Neural cell (in vitro differentiated cells): ENCODE data around the gene ROS1. TPM values are rescaled to one million over a fixed set of nuclear protein-coding genes. Genes with fewer than 3 reads are reported as not detected.

ENCODE experiments used
- H2AFZ ChIP-seq: fragments of 200-600, 300-800 bp; sonication (generic), shearing (Covaris generic); 2 replicates; pipeline ENCODE4 v1.6.0; 2014; ENCODE audit warnings: low read depth, mild to moderate bottlenecking, antibody characterized with exemption, low read length, moderate library complexity
- H3F3A ChIP-seq: fragments of 200-600 bp; shearing (Covaris generic); 2 replicates; pipeline ENCODE4 v1.6.1; 2016; ENCODE audit warnings: mild to moderate bottlenecking, moderate library complexity, mixed read lengths, antibody characterized with exemption, low read length; ENCODE audit not compliant: insufficient read depth, poor library complexity, severe bottlenecking
- H3K27ac ChIP-seq: fragments of 200-600, 300-800 bp; sonication (generic), shearing (Covaris generic); 2 replicates; pipeline ENCODE4 v1.5.1; 2014; ENCODE audit warnings: mild to moderate bottlenecking, low read length, moderate library complexity
- H3K27me3 ChIP-seq: fragments of 300-800, 200-600 bp; sonication (generic), shearing (Covaris generic); 2 replicates; pipeline ENCODE4 v1.6.0; 2014; ENCODE audit warnings: mild to moderate bottlenecking, low read depth, low read length, moderate library complexity; ENCODE audit not compliant: insufficient read depth
- H3K36me3 ChIP-seq: fragments of 300-800, 200-600 bp; sonication (generic), shearing (Covaris generic); 2 replicates; pipeline ENCODE4 v1.5.1; 2014; ENCODE audit warnings: mild to moderate bottlenecking, antibody characterized with exemption, low read length, moderate library complexity; ENCODE audit not compliant: insufficient read depth
- H3K4me2 ChIP-seq: fragments of 300-800, 200-600 bp; sonication (generic), shearing (Covaris generic); 2 replicates; pipeline ENCODE4 v1.6.0; 2014; ENCODE audit warnings: mild to moderate bottlenecking, low read length
- H3K4me3 ChIP-seq: fragments of 300-800, 200-600 bp; sonication (generic), shearing (Covaris generic); 2 replicates; pipeline ENCODE4 v1.5.1; 2014; ENCODE audit warnings: mild to moderate bottlenecking, low read length, moderate library complexity
- H3K79me2 ChIP-seq: fragments of 200-600 bp; shearing (Covaris generic); replicated peaks from 2 replicates; pipeline ENCODE4 v1.6.0; 2014; ENCODE audit warnings: mild to moderate bottlenecking, low read length, moderate library complexity; ENCODE audit not compliant: insufficient read depth
- H3K9ac ChIP-seq: fragments of 300-800, 200-600 bp; sonication (generic), shearing (Covaris generic); 2 replicates; pipeline ENCODE4 v1.6.1; 2016; ENCODE audit warnings: mild to moderate bottlenecking, low read length, mixed read lengths
- H3K9me2 ChIP-seq: fragments of 200-600 bp; shearing (Covaris generic); 2 replicates; pipeline ENCODE4 v1.6.1; 2016; ENCODE audit warnings: mild to moderate bottlenecking, low read length, mixed read lengths; ENCODE audit not compliant: insufficient read depth
- H3K9me3 ChIP-seq: fragments of 200-600, 300-800 bp; sonication (generic), shearing (Covaris generic); 2 replicates; pipeline ENCODE4 v1.6.1; 2016; ENCODE audit warnings: mild to moderate bottlenecking, mixed run types, low read length, moderate library complexity, mixed read lengths
- H4K20me1 ChIP-seq: fragments of 200-600 bp; shearing (Covaris generic); 2 replicates; pipeline ENCODE4 v1.6.1; 2016; ENCODE audit warnings: mild to moderate bottlenecking, mixed run types; ENCODE audit not compliant: insufficient read depth
- EP300 ChIP-seq: fragments of 450-650 bp; conservative IDR thresholded peaks from 2 replicates; pipeline ENCODE4 v1.6.1; 2014; ENCODE audit warnings: antibody characterized with exemption, mild to moderate bottlenecking, moderate library complexity; ENCODE audit not compliant: poor library complexity, severe bottlenecking
- EZH2 ChIP-seq: fragments of 200-600, 300-800 bp; shearing (Covaris generic), sonication (generic); IDR thresholded peaks from 2 replicates; pipeline ENCODE4 v1.6.1; 2014; ENCODE audit warnings: antibody characterized with exemption, low read length, borderline replicate concordance, mild to moderate bottlenecking; ENCODE audit not compliant: insufficient read depth, poor library complexity, severe bottlenecking
- MXI1 ChIP-seq: fragments of 450-650 bp; conservative IDR thresholded peaks from 2 replicates; pipeline ENCODE4 v1.6.1; 2014; ENCODE audit warnings: antibody characterized with exemption, mild to moderate bottlenecking; ENCODE audit not compliant: poor library complexity, severe bottlenecking
- POLR2AphosphoS5 ChIP-seq: IDR thresholded peaks from 2 replicates; pipeline ENCODE4 v1.6.1; 2012
- RAD21 ChIP-seq: fragments of 450-650 bp; conservative IDR thresholded peaks from 2 replicates; pipeline ENCODE4 v1.6.1; 2014; ENCODE audit warnings: antibody characterized with exemption, mild to moderate bottlenecking, moderate library complexity
- SMC3 ChIP-seq: fragments of 450-650 bp; conservative IDR thresholded peaks from 2 replicates; pipeline ENCODE4 v1.6.1; 2014; ENCODE audit warnings: antibody characterized with exemption, mild to moderate bottlenecking, moderate library complexity; ENCODE audit not compliant: poor library complexity
- TAF1 ChIP-seq: IDR thresholded peaks from 2 replicates; pipeline ENCODE4 v1.6.1; 2012; ENCODE audit warnings: low read depth
- polyA plus RNA-seq: library from polyadenylated mRNA; depleted of rRNA; stranded (reverse); fragments of >200 nt; gene quantifications from 2 replicates; pipeline ENCODE4 v1.2.3, GENCODE V29; 2014
- TF ChIP-seq, protein P1 (sequence below): fragments of 450-650 bp; IDR thresholded peaks from 2 replicates; pipeline ENCODE4 v1.5.1; 2014; ENCODE audit warnings: antibody characterized with exemption, mild to moderate bottlenecking, moderate library complexity; ENCODE audit not compliant: poor library complexity, severe bottlenecking
- TF ChIP-seq, protein P2 (sequence below): IDR thresholded peaks from 2 replicates; pipeline ENCODE4 v1.6.1; 2012; ENCODE audit warnings: borderline replicate concordance

The ROS1 gene
- polyA plus RNA-seq, 1 donor from 2014 or later: not detected

DNA sequence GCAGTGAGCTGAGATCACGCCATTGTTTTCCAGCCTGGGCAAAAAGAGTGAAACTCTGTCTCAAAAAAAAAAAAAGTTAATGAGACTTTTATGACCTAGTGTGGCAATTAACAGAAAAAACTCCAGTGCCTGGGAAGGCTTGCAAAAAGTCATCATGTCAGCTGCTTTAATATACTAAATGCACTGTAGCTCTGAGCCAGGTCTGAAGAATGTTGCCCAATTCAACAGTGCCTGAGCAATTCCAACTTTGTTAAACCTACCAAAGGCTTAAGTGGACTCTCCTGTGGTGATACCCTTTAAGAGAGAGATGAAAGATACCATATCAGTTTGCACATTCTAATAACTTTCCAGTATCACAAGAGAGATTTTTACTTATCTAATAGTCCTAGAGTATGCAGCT lies 6.5 kb upstream of the ROS1 start:
- H3K79me2 ChIP-seq: no peaks in the 10 kb centered on the region
- H3K4me2 ChIP-seq: no peak overlapping the region
- H3K9me2 ChIP-seq: no peaks in the 10 kb centered on the region
- no peak overlapping the region for H3K4me3 ChIP-seq
- no peak overlapping the region for H2AFZ ChIP-seq
- no peak overlapping the region for H3K9ac ChIP-seq
- H3K27me3 ChIP-seq: no peaks in the 10 kb centered on the region
- H4K20me1 ChIP-seq: no peaks in the 10 kb centered on the region
- TF ChIP-seq MXI1: no peak
- TF ChIP-seq, protein P1, sequence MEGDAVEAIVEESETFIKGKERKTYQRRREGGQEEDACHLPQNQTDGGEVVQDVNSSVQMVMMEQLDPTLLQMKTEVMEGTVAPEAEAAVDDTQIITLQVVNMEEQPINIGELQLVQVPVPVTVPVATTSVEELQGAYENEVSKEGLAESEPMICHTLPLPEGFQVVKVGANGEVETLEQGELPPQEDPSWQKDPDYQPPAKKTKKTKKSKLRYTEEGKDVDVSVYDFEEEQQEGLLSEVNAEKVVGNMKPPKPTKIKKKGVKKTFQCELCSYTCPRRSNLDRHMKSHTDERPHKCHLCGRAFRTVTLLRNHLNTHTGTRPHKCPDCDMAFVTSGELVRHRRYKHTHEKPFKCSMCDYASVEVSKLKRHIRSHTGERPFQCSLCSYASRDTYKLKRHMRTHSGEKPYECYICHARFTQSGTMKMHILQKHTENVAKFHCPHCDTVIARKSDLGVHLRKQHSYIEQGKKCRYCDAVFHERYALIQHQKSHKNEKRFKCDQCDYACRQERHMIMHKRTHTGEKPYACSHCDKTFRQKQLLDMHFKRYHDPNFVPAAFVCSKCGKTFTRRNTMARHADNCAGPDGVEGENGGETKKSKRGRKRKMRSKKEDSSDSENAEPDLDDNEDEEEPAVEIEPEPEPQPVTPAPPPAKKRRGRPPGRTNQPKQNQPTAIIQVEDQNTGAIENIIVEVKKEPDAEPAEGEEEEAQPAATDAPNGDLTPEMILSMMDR: no peak
- no peak for TF ChIP-seq POLR2AphosphoS5
- TF ChIP-seq EP300: no peak
- no peak for TF ChIP-seq TAF1
- TF ChIP-seq, protein P2, sequence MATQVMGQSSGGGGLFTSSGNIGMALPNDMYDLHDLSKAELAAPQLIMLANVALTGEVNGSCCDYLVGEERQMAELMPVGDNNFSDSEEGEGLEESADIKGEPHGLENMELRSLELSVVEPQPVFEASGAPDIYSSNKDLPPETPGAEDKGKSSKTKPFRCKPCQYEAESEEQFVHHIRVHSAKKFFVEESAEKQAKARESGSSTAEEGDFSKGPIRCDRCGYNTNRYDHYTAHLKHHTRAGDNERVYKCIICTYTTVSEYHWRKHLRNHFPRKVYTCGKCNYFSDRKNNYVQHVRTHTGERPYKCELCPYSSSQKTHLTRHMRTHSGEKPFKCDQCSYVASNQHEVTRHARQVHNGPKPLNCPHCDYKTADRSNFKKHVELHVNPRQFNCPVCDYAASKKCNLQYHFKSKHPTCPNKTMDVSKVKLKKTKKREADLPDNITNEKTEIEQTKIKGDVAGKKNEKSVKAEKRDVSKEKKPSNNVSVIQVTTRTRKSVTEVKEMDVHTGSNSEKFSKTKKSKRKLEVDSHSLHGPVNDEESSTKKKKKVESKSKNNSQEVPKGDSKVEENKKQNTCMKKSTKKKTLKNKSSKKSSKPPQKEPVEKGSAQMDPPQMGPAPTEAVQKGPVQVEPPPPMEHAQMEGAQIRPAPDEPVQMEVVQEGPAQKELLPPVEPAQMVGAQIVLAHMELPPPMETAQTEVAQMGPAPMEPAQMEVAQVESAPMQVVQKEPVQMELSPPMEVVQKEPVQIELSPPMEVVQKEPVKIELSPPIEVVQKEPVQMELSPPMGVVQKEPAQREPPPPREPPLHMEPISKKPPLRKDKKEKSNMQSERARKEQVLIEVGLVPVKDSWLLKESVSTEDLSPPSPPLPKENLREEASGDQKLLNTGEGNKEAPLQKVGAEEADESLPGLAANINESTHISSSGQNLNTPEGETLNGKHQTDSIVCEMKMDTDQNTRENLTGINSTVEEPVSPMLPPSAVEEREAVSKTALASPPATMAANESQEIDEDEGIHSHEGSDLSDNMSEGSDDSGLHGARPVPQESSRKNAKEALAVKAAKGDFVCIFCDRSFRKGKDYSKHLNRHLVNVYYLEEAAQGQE: no peak
- TF ChIP-seq SMC3: no peak
- TF ChIP-seq EZH2: no peak
- no peak for TF ChIP-seq RAD21
- H3K27ac ChIP-seq: no peak overlapping the region
- H3K9me3 ChIP-seq: no peaks in the 10 kb centered on the region
- no peaks in the 10 kb centered on the region for H3K36me3 ChIP-seq
- no peaks in the 10 kb centered on the region for H3F3A ChIP-seq

DNA sequence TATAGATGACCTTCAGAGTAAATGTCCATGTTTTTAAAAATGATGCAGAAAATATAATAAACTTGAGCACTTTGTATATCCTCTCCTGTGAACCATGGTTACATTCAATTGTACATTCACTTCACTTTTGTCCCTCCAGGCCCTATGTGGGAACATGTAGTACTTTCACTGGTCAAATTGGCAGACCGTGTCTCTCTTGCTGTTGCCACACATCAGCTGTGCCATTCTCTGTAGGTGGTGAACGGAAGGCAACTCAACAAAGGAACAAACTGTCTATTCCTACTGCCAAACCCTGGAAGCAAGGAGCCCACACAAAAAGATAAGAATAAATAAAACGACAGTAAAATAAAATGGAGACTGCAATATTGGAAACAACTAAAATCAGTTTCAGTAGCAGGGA lies 2.0 kb downstream of the ROS1 start:
- Histone ChIP-seq H3K9ac (no peak overlapping the region), H4K20me1 (no peaks in the 10 kb centered on the region), H2AFZ (no peak overlapping the region), H3K79me2 (no peaks in the 10 kb centered on the region), H3K4me2 (no peak overlapping the region), H3K9me2 (no peaks in the 10 kb centered on the region), H3K27ac (no peak overlapping the region), H3K9me3 (no peaks in the 10 kb centered on the region), H3K27me3 (no peaks in the 10 kb centered on the region), H3F3A (no peaks in the 10 kb centered on the region), H3K36me3 (no peaks in the 10 kb centered on the region), H3K4me3 (no peak overlapping the region)
- TF ChIP-seq, protein P2: no peak
- TF ChIP-seq TAF1 (no peak), RAD21 (no peak), POLR2AphosphoS5 (no peak), SMC3 (no peak), EZH2 (no peak), MXI1 (no peak), EP300 (no peak)
- TF ChIP-seq, protein P1: no peak
